Adipocyte (in vitro differentiated cells): ENCODE results near the gene C3orf52.
A peak's percentile ranks its signal among the peaks of the same experiment; 100 is the strongest.
"Not testable (repeated sequence)": the region's sequence is repeated elsewhere in the genome, so short reads cannot be mapped to it uniquely, and the experiment has no call there.

ENCODE experiments used
- DNase-seq: peaks from one replicate; pipeline ENCODE4 v3.0.0-alpha.2; 2015; ENCODE audit warnings: low read depth
- H3K27me3 ChIP-seq: replicated peaks from 2 replicates; pipeline ENCODE4 v1.7.0; 2013; ENCODE audit warnings: mild to moderate bottlenecking, low read length, moderate library complexity; ENCODE audit not compliant: control insufficient read depth, insufficient read depth
- H3K36me3 ChIP-seq: 2 replicates; pipeline ENCODE4 v1.7.0; 2013; ENCODE audit warnings: low read length, mild to moderate bottlenecking, moderate library complexity; ENCODE audit not compliant: control insufficient read depth, insufficient read depth, severe bottlenecking
- H3K4me1 ChIP-seq: 2 replicates; pipeline ENCODE4 v1.7.0; 2013; ENCODE audit warnings: mild to moderate bottlenecking, low read length, moderate library complexity; ENCODE audit not compliant: control insufficient read depth, insufficient read depth
- H3K4me3 ChIP-seq: 2 replicates; pipeline ENCODE4 v1.7.0; 2013; ENCODE audit warnings: mild to moderate bottlenecking, low read length, moderate library complexity
- H3K9ac ChIP-seq: 2 replicates; pipeline ENCODE4 v1.7.0; 2013; ENCODE audit warnings: mild to moderate bottlenecking, low read length, moderate library complexity
- H3K9me3 ChIP-seq: 2 replicates; pipeline ENCODE4 v1.7.0; 2013; ENCODE audit warnings: mild to moderate bottlenecking, low read length, moderate library complexity; ENCODE audit not compliant: control insufficient read depth

The C3orf52 gene

GRCh38 chr3:112086076-112086854 lies at the start of gene C3orf52:
C3orf52 (plus strand) TSS chr3:112086389; CDS start chr3:112086408, 19 bp downstream.
- Histone ChIP-seq H3K4me3 (peak within 1 kb of the TSS; percentile 83), H3K36me3 (no peaks in the 10 kb centered on the region), H3K4me1 (peaks cover 7% of the 10 kb centered on the region), H3K9me3 (no peaks in the 10 kb centered on the region), H3K27me3 (no peaks in the 10 kb centered on the region), H3K9ac (peak within 1 kb of the TSS; percentile 70)
- DNase-seq = peak; percentile 90

- not testable (repeated sequence) for H3K36me3 ChIP-seq, H3K9ac ChIP-seq, H3K27me3 ChIP-seq, H3K4me3 ChIP-seq, H3K4me1 ChIP-seq, H3K9me3 ChIP-seq, DNase-seq
Observed at GRCh38 chr3:112037194-112037593, 49.0 kb upstream of the C3orf52 start.

- Histone ChIP-seq H3K27me3 (no peaks in the 10 kb centered on the region), H3K36me3 (no peaks in the 10 kb centered on the region), H3K9me3 (no peaks in the 10 kb centered on the region), H3K9ac (no peak overlapping the region), H3K4me1 (peaks cover 5% of the 10 kb centered on the region), H3K4me3 (no peak overlapping the region)
- no peak for DNase-seq
Observed at GRCh38 chr3:112038863-112039262, 47.3 kb upstream of the C3orf52 start.

GRCh38 chr3:112041321-112041720 lies 44.9 kb upstream of the C3orf52 start:
- H3K4me3 ChIP-seq = no peak overlapping the region
- no peaks in the 10 kb centered on the region for H3K27me3 ChIP-seq
- no peak overlapping the region for H3K9ac ChIP-seq
- H3K9me3 ChIP-seq = no peaks in the 10 kb centered on the region
- no peak for DNase-seq
- H3K36me3 ChIP-seq = no peaks in the 10 kb centered on the region
- peaks cover 5% of the 10 kb centered on the region for H3K4me1 ChIP-seq

GRCh38 chr3:112042842-112043280 lies 43.3 kb upstream of the C3orf52 start:
- no peak for DNase-seq
- H3K4me1 ChIP-seq = peaks cover 5% of the 10 kb centered on the region
- no peaks in the 10 kb centered on the region for H3K9me3 ChIP-seq
- no peaks in the 10 kb centered on the region for H3K36me3 ChIP-seq
- H3K9ac ChIP-seq = peak overlapping the region; percentile 68
- no peaks in the 10 kb centered on the region for H3K27me3 ChIP-seq
- no peak overlapping the region for H3K4me3 ChIP-seq

GRCh38 chr3:112043621-112044201 lies 42.5 kb upstream of the C3orf52 start:
- peak; percentile 91 for DNase-seq
- no peaks in the 10 kb centered on the region for H3K36me3 ChIP-seq
- no peaks in the 10 kb centered on the region for H3K27me3 ChIP-seq
- no peaks in the 10 kb centered on the region for H3K9me3 ChIP-seq
- H3K9ac ChIP-seq = peak overlapping the region; percentile 68
- H3K4me3 ChIP-seq = peak overlapping the region; percentile 59
- peaks cover 5% of the 10 kb centered on the region for H3K4me1 ChIP-seq

- Histone ChIP-seq H3K4me3 (no peak overlapping the region), H3K9me3 (no peaks in the 10 kb centered on the region), H3K4me1 (peaks cover 5% of the 10 kb centered on the region), H3K27me3 (no peaks in the 10 kb centered on the region), H3K36me3 (no peaks in the 10 kb centered on the region), H3K9ac (no peak overlapping the region)
- peak; percentile 4 for DNase-seq
Observed at GRCh38 chr3:112046599-112046998, 39.6 kb upstream of the C3orf52 start.

- no peak for DNase-seq
- H3K9ac ChIP-seq = no peak overlapping the region
- H3K27me3 ChIP-seq = no peaks in the 10 kb centered on the region
- peaks cover 5% of the 10 kb centered on the region for H3K4me1 ChIP-seq
- no peaks in the 10 kb centered on the region for H3K36me3 ChIP-seq
- no peaks in the 10 kb centered on the region for H3K9me3 ChIP-seq
- H3K4me3 ChIP-seq = no peak overlapping the region
Observed at GRCh38 chr3:112047264-112047663, 38.9 kb upstream of the C3orf52 start.

GRCh38 chr3:112048911-112049310 lies 37.3 kb upstream of the C3orf52 start:
- DNase-seq = no peak
- H3K27me3 ChIP-seq = peaks cover 5% of the 10 kb centered on the region
- H3K9ac ChIP-seq = no peak overlapping the region

GRCh38 chr3:112053229-112053628 lies 33.0 kb upstream of the C3orf52 start:
- H3K4me1 ChIP-seq = no peaks in the 10 kb centered on the region
- peaks cover 5% of the 10 kb centered on the region for H3K27me3 ChIP-seq
- H3K4me3 ChIP-seq = no peak overlapping the region
- H3K9me3 ChIP-seq = no peaks in the 10 kb centered on the region
- no peaks in the 10 kb centered on the region for H3K36me3 ChIP-seq
- H3K9ac ChIP-seq = no peak overlapping the region
- DNase-seq = no peak

More at GRCh38 chr3:112048911-112049310, 37.3 kb upstream of the C3orf52 start:
- Histone ChIP-seq H3K4me1 (no peaks in the 10 kb centered on the region), H3K36me3 (no peaks in the 10 kb centered on the region), H3K9me3 (no peaks in the 10 kb centered on the region), H3K4me3 (no peak overlapping the region)

- H3K4me1 ChIP-seq = peaks cover 2% of the 10 kb centered on the region
- H3K4me3 ChIP-seq = no peak overlapping the region
- no peak overlapping the region for H3K9ac ChIP-seq
- H3K36me3 ChIP-seq = no peaks in the 10 kb centered on the region
- DNase-seq = peak; percentile 48
- H3K9me3 ChIP-seq = no peaks in the 10 kb centered on the region
- H3K27me3 ChIP-seq = peaks cover 5% of the 10 kb centered on the region
Observed at GRCh38 chr3:112056451-112056929, 29.7 kb upstream of the C3orf52 start.
